Measurements from ENCODE around the gene CENPP.

Gene CENPP

GRCh38 chr9:92600462-92601261, 274.9 kb downstream of the CENPP start:
- DNase-seq = peak; percentile 58

- no peak for DNase-seq
These were observed 275.7 kb downstream of the CENPP start for GRCh38 chr9:92601451-92601850.

GRCh38 chr9:92602413-92602812, 276.7 kb downstream of the CENPP start:
- no peak for DNase-seq

GRCh38 chr9:92603100-92603499, 277.3 kb downstream of the CENPP start:
- DNase-seq = no peak

GRCh38 chr9:92603990-92604389, 278.2 kb downstream of the CENPP start:
- DNase-seq = no peak

- DNase-seq = no peak
These were observed 279.5 kb downstream of the CENPP start for GRCh38 chr9:92605224-92605623.

- peak; percentile 88 for DNase-seq
These were observed 281.3 kb downstream of the CENPP start for GRCh38 chr9:92607088-92607487.

- peak; percentile 87 for DNase-seq
These were observed 282.0 kb downstream of the CENPP start for GRCh38 chr9:92607773-92608172.

GRCh38 chr9:92608241-92608908, 282.6 kb downstream of the CENPP start:
- DNase-seq = peak; percentile 22

- DNase-seq = peak; percentile 62
These were observed 283.2 kb downstream of the CENPP start for GRCh38 chr9:92608909-92609445.

- no peak for DNase-seq
These were observed 285.0 kb downstream of the CENPP start for GRCh38 chr9:92610470-92611420.

- no peak for DNase-seq
These were observed 286.0 kb downstream of the CENPP start for GRCh38 chr9:92611621-92612285.

GRCh38 chr9:92612292-92612691, 286.5 kb downstream of the CENPP start:
- no peak for DNase-seq

GRCh38 chr9:92612816-92613215, 287.1 kb downstream of the CENPP start:
- no peak for DNase-seq

GRCh38 chr9:92613268-92614122, 287.7 kb downstream of the CENPP start:
- no peak for DNase-seq

- no peak for DNase-seq
These were observed 288.4 kb downstream of the CENPP start for GRCh38 chr9:92614123-92614510.

- no peak for DNase-seq
These were observed 289.2 kb downstream of the CENPP start for GRCh38 chr9:92614763-92615461.

- no peak for DNase-seq
These were observed 290.0 kb downstream of the CENPP start for GRCh38 chr9:92615790-92616189.

GRCh38 chr9:92616199-92616641, 290.5 kb downstream of the CENPP start:
- no peak for DNase-seq

- no peak for DNase-seq
These were observed 290.9 kb downstream of the CENPP start for GRCh38 chr9:92616655-92617111.
